ENCODE data around the gene SSPN. TPM values are rescaled to one million over a fixed set of nuclear protein-coding genes. Genes with fewer than 3 reads are reported as not detected.

The SSPN gene
- total RNA-seq, 2 experiments from 2014 or later: not detected

GRCh38 chr12:26239852-26240815 lies 44.8 kb downstream of the SSPN start:
- Mint-ChIP-seq H3K36me3 (no peaks in the 10 kb centered on the region), H3K4me3 (no peak overlapping the region), H3K27ac (no peak overlapping the region), H3K9me3 (peaks cover 2% of the 10 kb centered on the region), H3K27me3 (peaks cover 18% of the 10 kb centered on the region), H3K4me1 (ENCODE audit: low read depth) (no peaks in the 10 kb centered on the region)
- POLR2A ChIA-PET: no interaction called here
- CTCF ChIA-PET: no interaction called here
- intact Hi-C loops (cut with micrococcal nuclease): no loop called here
- no peak for DNase-seq

DNA sequence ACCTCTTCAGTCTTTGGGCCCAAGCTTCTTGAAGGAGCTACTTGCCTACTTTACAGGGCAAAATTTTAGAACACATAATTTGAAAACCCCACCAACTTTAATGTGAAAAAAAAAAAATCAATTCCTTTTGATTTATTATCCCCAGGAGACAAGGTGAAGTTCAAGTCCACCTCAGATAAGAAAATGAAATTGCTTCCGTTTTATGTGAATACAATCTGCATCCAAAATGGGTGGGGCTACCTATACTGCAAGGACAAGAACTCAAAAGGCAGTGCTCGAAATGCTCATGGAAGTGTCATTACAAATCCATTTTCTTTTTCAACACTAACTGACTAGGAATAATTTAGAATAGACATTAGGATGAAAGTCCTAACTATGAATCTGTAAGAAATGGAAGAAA lies 45.7 kb downstream of the SSPN start:
- H3K4me1 Mint-ChIP-seq (ENCODE audit: low read depth): no peaks in the 10 kb centered on the region
- no peaks in the 10 kb centered on the region for H3K36me3 Mint-ChIP-seq
- no peaks in the 10 kb centered on the region for H3K9me3 Mint-ChIP-seq
- intact Hi-C loops (cut with micrococcal nuclease): no loop called here
- no peak overlapping the region for H3K27ac Mint-ChIP-seq
- no peak overlapping the region for H3K4me3 Mint-ChIP-seq
- peaks cover 14% of the 10 kb centered on the region for H3K27me3 Mint-ChIP-seq
- CTCF ChIA-PET: no interaction called here
- DNase-seq: no peak
- POLR2A ChIA-PET: no interaction called here

DNA sequence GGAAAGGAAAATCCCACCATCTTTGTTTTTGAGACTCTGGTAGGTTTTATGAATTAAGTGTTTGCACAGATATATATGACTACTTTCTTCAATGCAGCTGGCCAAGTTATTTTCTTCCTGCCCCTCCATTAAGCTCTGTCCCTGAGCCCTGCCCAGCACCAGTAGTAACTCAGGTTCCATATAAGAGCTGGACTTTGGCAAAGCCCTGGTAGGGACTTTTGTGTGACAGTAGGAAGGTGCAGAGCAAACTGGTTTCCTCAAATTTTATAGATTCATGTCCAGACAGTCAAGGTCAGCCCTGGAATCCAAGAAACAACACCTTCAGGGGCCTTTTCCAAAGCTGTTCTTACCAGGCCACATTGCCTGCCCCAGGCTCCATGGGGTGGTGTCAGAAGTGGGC lies 47.3 kb downstream of the SSPN start:
- Mint-ChIP-seq H3K27ac (no peak overlapping the region), H3K4me3 (no peak overlapping the region), H3K9me3 (no peaks in the 10 kb centered on the region), H3K27me3 (peaks cover 11% of the 10 kb centered on the region), H3K4me1 (ENCODE audit: low read depth) (no peaks in the 10 kb centered on the region), H3K36me3 (no peaks in the 10 kb centered on the region)
- no peak for DNase-seq
- intact Hi-C loops (cut with micrococcal nuclease): no loop called here
- POLR2A ChIA-PET: interaction anchor here (0.6 kb wide), 1 partner anchor 90 kb away, joined by 3 read pairs; no protein-coding TSS in a partner anchor
- CTCF ChIA-PET: no interaction called here

- ChIA-PET POLR2A (no interaction called here), CTCF (no interaction called here)
- DNase-seq: no peak
- intact Hi-C loops (cut with micrococcal nuclease): no loop called here
- H3K27me3 Mint-ChIP-seq: peaks cover 6% of the 10 kb centered on the region
- H3K27ac Mint-ChIP-seq: no peak overlapping the region
- no peaks in the 10 kb centered on the region for H3K4me1 Mint-ChIP-seq (ENCODE audit: low read depth)
- no peaks in the 10 kb centered on the region for H3K36me3 Mint-ChIP-seq
- H3K4me3 Mint-ChIP-seq: no peak overlapping the region
- H3K9me3 Mint-ChIP-seq: no peaks in the 10 kb centered on the region
Observed at GRCh38 chr12:26244503-26244902, 49.1 kb downstream of the SSPN start.

DNA sequence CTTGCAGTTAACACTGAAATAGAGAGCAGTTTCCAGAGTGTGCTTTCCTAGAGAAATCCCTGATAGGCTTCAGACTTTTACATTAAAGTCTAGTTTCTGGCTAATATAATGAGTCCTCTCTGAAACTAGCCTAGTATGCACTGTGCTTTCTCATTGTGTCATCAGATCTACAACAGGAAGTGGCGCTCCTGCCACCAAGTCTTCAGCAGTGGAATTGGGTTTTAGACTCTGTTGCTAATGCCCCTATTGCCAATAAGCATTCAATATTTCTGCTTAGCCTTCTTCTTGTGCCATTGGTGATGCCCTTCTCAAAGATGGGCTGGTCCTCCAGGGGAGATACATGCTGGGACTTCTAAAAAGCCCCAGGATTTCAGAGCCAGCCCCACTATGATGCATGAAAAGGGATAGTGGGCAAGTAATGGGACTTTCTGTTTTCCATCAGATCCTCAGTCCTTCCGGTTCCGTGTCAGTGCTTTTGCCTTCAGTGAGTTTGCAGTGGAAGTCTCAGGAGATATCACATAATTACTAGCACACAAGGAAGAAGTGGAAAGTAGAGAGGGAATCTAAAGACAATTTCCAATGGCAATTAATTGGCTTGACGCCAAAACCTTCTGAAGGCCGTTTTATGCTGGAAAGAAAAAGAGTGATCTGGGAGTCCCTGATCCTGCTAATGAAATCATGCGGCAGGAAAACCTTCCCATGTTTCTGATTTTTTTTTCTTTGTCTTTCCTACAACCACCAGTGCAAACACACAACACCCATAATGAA lies 50.0 kb downstream of the SSPN start:
- ChIA-PET POLR2A (no interaction called here), CTCF (no interaction called here)
- no peak overlapping the region for H3K27ac Mint-ChIP-seq
- no peak overlapping the region for H3K4me3 Mint-ChIP-seq
- H3K36me3 Mint-ChIP-seq: no peaks in the 10 kb centered on the region
- intact Hi-C loops (cut with micrococcal nuclease): no loop called here
- peaks cover 2% of the 10 kb centered on the region for H3K27me3 Mint-ChIP-seq
- no peaks in the 10 kb centered on the region for H3K4me1 Mint-ChIP-seq (ENCODE audit: low read depth)
- no peaks in the 10 kb centered on the region for H3K9me3 Mint-ChIP-seq
- DNase-seq: no peak

DNA sequence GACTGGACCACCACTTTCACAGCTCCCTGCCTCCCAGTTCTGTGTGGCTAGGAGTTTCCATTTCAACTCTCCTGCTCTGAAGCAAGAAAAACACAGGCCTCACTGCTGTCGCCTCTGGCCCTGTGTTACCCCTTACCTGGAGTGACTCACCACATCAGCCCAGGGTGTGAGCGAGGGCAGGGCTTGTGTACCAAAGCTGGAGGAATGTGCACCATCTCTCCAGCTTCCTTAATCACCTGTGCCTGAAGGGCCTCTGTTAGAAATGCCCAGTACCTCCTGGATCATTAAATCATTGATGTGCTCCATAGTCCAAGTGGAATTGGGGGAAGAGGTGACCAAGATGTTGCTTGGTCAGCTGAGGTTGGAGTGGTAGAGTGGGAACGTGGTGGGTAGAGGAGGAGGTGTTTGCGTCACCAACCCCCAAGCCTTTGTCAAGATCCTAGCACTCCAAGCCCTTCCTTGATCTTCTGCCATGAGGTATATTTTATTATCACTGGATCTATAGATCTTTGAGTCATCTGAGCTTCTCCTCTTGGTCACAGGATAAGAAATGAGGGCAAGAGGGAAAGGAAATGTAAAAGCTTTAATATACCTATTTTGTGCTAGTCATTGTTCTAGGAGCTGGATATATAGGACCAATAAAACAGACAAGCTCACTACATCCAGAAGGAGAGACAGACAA lies 51.3 kb downstream of the SSPN start:
- intact Hi-C loops (cut with micrococcal nuclease): no loop called here
- no peaks in the 10 kb centered on the region for H3K9me3 Mint-ChIP-seq
- no peaks in the 10 kb centered on the region for H3K4me1 Mint-ChIP-seq (ENCODE audit: low read depth)
- no peaks in the 10 kb centered on the region for H3K36me3 Mint-ChIP-seq
- no peaks in the 10 kb centered on the region for H3K27me3 Mint-ChIP-seq
- no peak for DNase-seq
- CTCF ChIA-PET: no interaction called here
- no peak overlapping the region for H3K4me3 Mint-ChIP-seq
- no peak overlapping the region for H3K27ac Mint-ChIP-seq
- POLR2A ChIA-PET: no interaction called here

DNA sequence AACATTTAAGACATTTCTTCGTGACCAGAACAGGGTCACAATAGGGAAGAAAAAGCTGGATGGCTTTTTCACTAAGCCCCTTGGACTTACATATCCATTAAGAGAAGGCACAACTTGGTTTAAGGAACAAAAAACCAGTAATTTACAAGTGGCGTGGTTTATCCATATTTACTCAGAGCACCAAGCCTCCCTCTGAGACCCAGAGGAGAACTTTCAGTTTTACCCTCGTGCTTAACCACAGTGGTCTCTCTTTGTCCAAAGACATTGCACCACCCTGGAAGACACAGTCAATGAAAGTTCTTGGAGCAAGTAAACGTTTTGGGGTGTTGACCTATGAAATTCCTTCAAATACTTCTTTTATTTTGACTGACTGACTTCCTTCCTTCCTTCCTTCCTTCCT lies 52.5 kb downstream of the SSPN start:
- intact Hi-C loops (cut with micrococcal nuclease): no loop called here
- no peaks in the 10 kb centered on the region for H3K36me3 Mint-ChIP-seq
- DNase-seq: no peak
- H3K4me1 Mint-ChIP-seq (ENCODE audit: low read depth): no peaks in the 10 kb centered on the region
- ChIA-PET CTCF (no interaction called here), POLR2A (no interaction called here)
- no peaks in the 10 kb centered on the region for H3K27me3 Mint-ChIP-seq
- no peaks in the 10 kb centered on the region for H3K9me3 Mint-ChIP-seq
- H3K4me3 Mint-ChIP-seq: no peak overlapping the region
- no peak overlapping the region for H3K27ac Mint-ChIP-seq

GRCh38 chr12:26250801-26251200 lies 55.4 kb downstream of the SSPN start:
- Mint-ChIP-seq H3K27ac (no peak overlapping the region), H3K4me1 (ENCODE audit: low read depth) (no peaks in the 10 kb centered on the region), H3K9me3 (no peaks in the 10 kb centered on the region), H3K4me3 (no peak overlapping the region), H3K27me3 (no peaks in the 10 kb centered on the region), H3K36me3 (no peaks in the 10 kb centered on the region)
- ChIA-PET CTCF (no interaction called here), POLR2A (no interaction called here)
- DNase-seq: no peak
- intact Hi-C loops (cut with micrococcal nuclease): no loop called here

GRCh38 chr12:26251600-26251999 lies 56.2 kb downstream of the SSPN start:
- CTCF ChIA-PET: no interaction called here
- intact Hi-C loops (cut with micrococcal nuclease): no loop called here
- H3K9me3 Mint-ChIP-seq: peaks cover 3% of the 10 kb centered on the region
- H3K27ac Mint-ChIP-seq: no peak overlapping the region
- no peak overlapping the region for H3K4me3 Mint-ChIP-seq
- no peaks in the 10 kb centered on the region for H3K27me3 Mint-ChIP-seq
- no peaks in the 10 kb centered on the region for H3K4me1 Mint-ChIP-seq (ENCODE audit: low read depth)
- DNase-seq: no peak
- POLR2A ChIA-PET: no interaction called here
- H3K36me3 Mint-ChIP-seq: no peaks in the 10 kb centered on the region

DNA sequence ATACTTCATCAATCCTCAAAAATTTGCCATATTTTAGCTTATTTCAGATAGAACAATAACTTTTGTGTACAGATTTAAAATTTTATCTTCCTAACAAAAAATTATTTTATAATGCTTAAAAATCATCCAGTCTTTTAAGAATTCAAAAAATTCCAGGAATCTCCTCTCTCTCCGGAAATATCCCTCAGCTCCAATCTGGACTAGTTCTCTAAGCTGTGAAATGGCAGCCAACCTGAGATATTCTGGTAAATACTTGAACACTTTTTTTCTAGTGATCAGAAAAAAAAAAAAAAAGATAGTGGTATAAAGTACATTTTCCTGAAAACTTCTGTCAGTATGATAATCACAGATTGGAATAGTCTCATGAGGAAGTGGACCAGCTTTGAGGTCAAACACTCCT lies 57.6 kb downstream of the SSPN start:
- Mint-ChIP-seq H3K36me3 (no peaks in the 10 kb centered on the region), H3K27me3 (peaks cover 3% of the 10 kb centered on the region), H3K9me3 (peaks cover 10% of the 10 kb centered on the region), H3K4me3 (no peak overlapping the region), H3K27ac (no peak overlapping the region), H3K4me1 (ENCODE audit: low read depth) (no peaks in the 10 kb centered on the region)
- intact Hi-C loops (cut with micrococcal nuclease): no loop called here
- POLR2A ChIA-PET: no interaction called here
- DNase-seq: no peak
- CTCF ChIA-PET: no interaction called here

DNA sequence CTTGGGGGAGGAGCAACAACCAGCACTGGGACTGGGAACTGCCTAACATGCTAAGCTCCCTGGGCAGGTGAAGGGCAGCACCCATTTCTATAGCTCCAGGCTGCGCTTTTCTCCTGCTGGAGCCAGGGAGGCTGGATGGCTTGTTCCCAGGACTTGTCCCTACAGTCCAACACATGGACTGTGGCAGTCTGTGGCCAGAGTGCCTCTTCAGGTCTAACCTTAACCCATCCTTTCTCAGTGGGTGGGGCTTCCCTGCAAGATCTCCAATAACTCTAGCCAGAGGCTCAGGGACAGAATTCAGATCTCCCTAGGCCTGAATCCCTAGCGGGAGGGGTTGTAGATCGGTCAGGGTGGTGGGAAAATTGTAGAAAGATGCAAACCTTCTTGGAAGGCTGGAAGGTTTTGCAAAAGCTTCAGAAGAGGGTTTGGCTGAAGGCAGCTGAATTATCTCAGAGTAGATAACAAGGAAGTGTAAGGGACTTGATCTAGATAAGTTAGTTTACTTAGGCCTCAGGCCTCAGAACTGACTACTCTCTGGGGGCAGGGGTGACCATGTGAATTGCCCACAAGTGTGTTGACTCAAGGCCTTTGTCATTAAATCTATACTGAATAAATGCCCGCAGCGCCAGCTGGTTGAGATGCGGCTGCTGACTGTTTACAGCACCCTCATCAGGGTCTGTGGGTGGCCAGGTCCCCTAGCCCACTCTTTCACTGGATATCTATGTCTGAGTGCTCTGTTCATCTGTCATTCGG lies 60.7 kb downstream of the SSPN start:
- H3K9me3 Mint-ChIP-seq: peaks cover 16% of the 10 kb centered on the region
- intact Hi-C loops (cut with micrococcal nuclease): no loop called here

More for the DNA sequence above, 60.7 kb downstream of the SSPN start:
- Mint-ChIP-seq H3K36me3 (no peaks in the 10 kb centered on the region), H3K27ac (no peak overlapping the region), H3K4me1 (ENCODE audit: low read depth) (no peaks in the 10 kb centered on the region), H3K27me3 (peaks cover 12% of the 10 kb centered on the region), H3K4me3 (no peak overlapping the region)
- ChIA-PET POLR2A (no interaction called here), CTCF (no interaction called here)
- no peak for DNase-seq
